Mesenteric fat pad (tissue), 1 donor: ENCODE results near the gene ORMDL2. TPM values are rescaled to one million over a fixed set of nuclear protein-coding genes. Genes with fewer than 3 reads are reported as not detected.
"Not testable (repeated sequence)": the region's sequence is repeated elsewhere in the genome, so short reads cannot be mapped to it uniquely, and the experiment has no call there.

ENCODE experiments used
- DNase-seq: peaks from one replicate; pipeline ENCODE4 v3.0.0-alpha.2; 2020; ENCODE audit warnings: low spot score
- total RNA-seq: library from RNA; stranded (reverse); fragmentation: NEBNext Ultra II Directional; extraction: Animal tissue kit (Norgen Biotek cat#: 25700); gene quantifications from one replicate; pipeline ENCODE4 v1.2.1, GENCODE V29; 2021
- donor health status: DM: yes; HTN: yes; CAD: no.

ORMDL2 gene
- total RNA-seq, 1 donor from 2014 or later = 49.7 TPM

DNA sequence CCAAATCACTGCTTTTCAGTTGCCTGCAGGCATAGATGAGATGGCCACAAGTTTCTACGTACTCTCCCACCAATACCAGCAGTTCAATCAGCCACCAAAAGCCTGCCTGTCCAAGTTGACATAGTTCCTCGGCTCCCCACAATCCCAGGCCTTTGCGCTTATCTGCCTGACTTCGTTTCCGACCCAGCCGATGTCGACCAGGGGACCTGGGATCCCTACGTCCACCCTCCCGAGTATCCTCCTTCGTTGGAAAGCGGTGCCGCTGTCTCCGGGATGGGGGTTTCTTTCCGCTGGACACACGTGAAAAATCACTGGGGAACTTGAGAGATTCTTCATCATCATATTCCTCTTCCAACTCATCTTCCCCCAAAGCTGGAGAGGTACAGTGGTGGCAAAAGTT, 10.0 kb downstream of the ORMDL2 start:
- no peak for DNase-seq

DNA sequence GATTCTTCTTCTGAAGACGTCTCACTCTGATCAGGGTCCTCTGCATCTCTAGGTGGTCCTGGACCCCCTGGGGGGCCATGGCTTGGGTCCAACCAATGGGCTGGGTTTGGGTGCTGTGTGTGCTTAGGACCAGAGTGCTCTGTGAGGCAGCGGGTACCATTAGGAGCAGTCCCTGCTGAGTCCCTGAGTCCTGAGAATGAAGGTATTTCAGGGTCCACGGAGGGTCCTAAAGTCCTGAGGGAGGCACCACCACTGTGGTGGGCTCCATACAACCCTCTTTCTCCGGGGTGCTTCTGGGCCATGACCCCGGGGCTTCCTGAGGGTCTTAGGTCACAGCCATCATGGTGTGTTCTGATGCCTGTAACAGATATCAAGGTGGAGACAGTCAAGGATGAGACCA, 10.5 kb downstream of the ORMDL2 start:
- no peak for DNase-seq

DNA sequence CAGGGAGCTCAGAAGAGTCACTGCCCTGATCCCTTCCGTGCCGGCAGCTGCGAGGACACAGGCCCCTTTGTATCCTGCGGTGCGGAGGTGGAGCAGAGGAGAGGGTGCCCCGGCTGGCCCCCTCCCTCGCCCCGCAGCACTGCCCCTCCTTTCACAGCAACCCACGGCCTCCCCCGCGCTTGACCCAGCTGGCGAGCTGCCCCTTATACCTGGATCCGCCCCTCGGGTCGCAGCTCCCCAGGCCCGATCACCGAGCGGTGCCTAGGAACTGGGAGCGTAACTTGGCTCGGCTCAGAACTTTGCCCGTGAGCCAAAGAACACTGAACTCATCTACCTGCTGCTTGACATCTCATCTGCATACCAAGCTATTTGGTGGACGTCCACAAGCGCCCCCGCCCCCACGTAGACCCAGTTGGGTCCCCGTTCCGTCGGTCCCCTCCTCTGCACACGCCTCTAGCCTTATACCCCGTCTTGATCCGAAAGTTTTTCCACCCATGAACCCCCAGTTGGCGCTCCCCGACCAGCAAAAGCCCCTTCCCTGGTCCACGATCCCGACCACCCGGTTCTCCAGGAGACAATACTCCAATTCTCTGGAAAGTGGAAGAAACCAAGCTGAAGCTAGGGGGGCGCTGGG, 12.2 kb downstream of the ORMDL2 start:
- DNase-seq = no peak

DNA sequence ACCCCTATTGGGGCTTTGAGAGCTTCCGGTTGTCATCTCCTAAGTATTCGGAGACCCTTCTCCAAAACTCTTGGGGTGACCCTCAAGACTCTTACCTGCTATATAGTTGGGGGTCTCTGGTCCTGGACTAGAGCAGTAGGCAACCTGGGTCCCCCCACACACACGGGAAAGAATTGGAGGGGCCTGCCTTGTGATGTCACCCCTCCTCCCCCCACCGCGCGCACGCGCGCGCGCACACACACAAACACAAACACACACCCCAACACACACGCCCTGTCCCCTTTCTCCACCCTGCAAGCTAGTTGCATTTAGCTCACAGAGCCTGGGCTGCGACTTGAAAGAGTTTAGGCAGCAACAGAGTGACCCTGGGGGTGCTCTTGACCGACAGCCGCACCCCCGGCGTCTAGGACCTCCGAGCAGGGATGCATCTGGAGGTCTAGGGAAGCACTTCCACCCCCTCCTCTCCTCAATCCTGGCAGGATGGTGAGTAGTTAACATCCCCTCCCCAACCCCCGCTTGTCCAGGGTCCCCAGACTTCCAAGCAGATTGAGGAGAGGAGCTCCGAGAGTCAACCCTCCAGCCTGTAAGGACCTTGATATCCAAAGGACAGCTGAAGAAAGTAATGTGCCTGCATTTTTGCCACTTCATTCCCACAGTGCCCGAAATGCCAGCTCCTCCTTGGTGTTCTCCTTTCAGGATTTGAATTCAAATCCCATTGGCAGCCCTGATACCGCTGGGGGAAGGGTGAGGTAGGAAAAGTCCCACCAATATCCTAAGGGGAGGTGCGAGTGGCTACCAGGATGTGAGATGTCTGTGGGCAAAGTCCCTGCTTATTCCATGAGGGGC, 13.0 kb downstream of the ORMDL2 start:
- peak; percentile 91 for DNase-seq

DNA sequence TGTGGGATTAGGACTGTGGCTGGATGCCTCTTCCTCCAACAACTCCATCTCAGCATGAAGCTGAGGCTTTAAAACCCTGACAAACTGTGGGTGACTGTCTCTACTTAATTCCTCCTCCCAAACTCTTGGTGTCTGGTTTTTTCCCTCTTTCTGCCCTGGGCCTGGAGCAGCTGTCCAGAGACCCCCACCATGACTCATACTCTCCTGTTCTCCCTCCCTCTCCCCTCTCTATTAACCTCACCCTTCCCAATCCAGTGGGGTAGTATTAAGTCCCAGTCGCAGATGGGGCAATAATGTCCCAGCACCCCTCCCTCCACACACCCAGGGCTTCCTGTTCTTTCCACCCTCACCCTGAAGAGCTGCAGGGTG, 13.6 kb downstream of the ORMDL2 start:
- no peak for DNase-seq

DNA sequence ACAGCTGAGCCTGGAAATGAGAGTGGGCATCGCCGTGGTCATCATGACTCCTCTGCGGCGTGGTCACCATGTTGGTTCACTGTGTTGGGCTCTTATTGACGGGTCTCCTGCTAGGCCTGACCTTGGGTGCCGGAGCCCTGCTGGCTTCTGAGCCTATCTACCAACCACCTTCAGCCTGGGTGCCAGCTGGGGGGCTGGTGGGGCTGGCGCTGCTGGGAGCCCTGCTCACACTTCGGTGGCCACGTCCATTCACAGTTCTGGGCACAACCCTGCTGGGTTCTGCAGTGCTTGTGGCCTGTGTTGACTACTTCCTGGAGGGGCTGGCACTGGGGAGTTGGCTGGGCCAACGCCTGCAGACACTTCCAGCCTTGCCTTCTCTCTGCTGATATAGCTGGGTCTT, 15.2 kb downstream of the ORMDL2 start:
- no peak for DNase-seq

DNA sequence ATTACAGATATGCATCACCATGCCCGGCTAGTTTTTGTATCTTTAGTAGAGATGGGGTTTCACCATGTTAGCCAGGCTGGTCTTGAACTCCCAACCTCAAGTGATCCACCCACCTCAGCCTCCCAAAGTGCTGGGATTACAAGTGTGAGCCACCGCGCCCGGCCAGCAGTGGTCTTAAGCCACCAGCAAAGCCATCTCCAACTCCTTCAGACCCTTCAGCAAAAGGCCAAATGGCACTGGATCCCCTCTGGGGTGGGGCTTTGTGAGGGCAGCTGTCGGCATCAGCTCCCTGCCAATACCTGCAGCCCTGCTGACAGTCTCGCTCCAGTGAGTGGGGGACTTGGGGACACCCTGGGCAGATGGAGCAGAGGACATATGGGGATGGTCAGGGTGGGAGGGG, 16.6 kb downstream of the ORMDL2 start:
- not testable (repeated sequence) for DNase-seq

DNA sequence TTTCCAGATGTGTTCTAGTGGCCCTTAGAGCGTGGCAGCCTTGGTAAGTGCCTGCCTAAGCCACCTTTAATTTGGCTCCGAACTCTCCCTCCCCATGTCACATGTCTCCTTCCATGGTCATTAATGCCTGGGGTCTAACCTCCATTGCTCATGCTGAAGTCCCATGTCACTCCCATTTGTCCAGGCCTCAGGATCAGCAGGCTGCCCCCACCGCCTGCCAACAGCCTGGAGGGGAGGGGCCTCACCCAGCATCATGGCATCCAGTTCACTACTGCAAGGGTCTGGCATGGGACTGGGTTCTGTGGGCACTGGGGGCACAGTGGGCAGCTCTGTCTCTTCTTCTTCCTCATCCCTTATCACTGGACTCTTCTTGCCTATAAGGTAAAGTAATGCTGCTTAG, 20.5 kb downstream of the ORMDL2 start:
- DNase-seq = no peak

DNA sequence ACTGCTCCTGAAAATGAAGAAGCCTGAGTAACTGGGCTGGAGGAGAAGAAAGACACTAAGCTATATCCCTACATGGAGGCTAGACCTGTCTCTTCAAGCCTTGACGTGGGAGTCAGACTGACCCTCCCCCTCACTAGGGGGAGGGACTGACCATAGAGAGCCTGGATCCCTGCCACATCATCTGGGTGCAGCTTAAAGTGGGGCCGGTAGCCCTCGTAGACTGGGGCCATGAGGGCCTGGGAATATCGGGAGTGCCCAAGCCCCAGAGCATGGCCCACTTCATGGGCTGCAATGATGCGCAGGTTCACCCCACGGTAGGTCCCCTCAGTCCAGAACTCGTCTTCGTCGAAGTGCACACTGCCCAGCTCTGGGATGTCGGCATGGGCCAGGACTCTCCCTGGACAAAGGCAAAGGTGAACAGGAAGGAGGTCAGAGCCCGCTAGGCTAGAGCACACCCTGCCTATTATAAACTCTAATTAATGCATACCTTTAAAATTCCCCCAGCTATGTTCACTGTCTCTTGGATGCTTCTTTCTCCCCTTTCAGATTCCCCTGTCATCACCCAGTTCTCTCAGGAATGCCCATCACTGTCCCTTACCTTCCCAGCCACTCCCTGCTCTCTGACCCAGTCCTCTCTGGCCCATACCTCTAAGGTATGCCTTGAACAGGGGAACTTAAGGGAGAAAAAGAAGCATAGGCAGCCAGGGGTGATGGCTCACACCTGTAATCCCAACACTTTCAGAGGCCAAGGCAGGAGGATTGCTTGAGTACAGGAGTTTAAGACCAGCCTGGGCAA, 21.7 kb downstream of the ORMDL2 start:
- no peak for DNase-seq

DNA sequence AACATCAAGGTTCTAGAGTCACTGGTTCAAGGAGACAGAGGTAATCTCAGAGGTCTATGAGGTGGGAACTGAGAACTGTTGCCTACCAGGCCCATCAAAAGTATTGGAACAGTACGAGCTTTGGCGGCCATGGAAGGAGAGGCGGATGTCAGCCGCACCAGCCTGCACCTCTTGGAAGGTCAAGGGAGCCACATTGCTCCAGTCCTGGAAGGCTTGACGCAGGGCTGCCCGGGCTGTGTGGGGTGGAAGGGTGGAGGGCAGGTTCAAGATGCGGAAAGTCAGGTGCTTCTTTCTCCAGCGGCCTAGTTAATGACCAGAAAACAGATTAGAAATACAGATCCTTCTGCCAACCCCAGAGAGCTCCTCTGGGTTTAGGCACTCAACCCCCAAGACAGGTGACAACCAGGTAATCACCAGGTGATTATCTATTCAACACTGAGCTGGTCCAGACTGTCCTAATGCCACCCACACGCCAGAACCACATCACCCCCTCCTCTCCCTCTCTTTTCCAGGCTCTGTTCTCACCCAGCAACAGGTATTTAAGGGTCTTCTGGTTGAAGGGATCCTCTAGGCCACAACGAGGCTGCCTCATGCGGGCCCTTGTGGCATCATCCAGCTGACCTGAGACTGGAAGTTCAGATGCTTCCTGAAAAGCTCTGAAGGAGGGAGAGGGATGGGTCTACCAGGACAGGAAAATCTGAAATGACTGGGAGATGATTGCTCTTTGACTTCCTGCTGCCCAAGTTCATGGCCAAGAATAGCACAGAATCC, 22.9 kb downstream of the ORMDL2 start:
- no peak for DNase-seq

DNA sequence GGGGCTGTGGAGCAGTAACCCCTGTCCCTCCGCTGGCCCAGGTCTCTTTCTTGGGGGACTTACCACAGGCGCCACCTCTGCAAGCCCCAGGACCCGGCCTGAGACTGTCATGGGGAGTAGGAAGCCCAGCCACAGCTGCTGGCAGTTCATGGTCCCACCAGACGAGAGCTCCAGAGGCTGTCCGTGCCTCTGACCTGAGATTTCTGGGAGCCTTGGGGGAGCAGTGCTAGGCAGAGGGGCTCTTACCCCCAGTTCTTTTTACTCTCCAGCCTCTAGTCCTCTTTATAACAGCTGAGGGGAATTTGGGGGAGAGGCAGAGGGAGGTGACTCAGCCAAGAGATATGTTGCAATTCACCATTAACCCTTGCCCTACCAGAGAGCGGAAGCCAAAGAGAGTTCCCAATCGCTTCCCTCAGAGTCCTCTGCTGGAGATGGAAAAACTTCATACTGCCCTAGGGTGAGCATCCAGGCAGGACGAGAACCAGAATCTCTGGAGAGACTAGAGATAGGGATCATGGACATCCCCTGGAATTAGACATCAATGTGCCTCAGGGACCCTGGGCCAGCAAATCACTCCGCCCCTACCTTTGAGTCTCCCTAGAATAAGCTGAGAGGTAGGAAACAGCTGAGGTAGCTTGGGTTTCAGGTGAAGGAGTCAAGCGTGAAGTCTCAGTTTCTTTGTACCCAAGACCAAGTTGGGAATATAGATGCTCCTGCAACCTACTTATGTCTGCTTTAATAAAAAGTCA, 25.0 kb downstream of the ORMDL2 start, which contains the start of gene MMP19:
Gene MMP19, minus strand, starts transcription at position 256 of the 749 bp plus-strand sequence. Its CDS starts 106 bp downstream, at position 150.
- DNase-seq = peak; percentile 79

DNA sequence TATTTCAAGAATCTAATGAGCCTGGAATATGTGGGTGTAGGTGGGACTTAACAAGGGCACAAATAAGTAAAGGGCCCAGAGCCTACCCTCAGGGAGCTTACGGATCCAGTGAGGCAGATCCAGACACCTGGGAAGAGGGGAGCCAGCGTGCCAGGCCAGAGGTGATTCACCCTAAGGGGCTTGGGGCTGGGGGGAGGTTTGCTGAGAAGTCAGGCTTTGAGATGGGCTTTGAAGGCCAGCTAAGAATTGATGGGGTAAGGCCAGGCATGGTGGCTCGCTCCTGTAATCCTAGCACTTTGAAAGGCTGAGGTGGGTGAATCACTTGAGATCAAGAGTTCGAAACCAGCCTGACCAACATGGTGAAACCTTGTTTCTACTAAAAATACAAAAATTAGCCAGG, 25.6 kb downstream of the ORMDL2 start:
- peak; percentile 22 for DNase-seq

DNA sequence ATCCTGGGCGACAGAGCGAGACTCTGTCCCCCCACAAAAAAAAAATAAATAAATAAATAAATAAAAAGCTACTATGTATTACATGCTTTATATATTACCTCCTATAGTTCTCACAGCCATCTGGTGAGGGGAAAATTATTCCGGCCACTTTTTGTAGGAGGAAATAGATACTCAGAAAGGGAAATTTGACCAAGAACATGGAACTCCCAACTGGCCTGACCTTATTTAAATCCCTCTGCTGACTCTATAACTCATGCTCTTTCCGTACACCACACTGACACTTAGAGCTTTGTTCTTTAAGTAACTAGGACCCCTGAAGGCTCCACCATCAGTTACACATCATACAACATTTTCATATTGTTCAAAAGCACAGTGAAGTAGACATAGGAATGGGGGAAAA, 27.1 kb downstream of the ORMDL2 start:
- DNase-seq = no peak

DNA sequence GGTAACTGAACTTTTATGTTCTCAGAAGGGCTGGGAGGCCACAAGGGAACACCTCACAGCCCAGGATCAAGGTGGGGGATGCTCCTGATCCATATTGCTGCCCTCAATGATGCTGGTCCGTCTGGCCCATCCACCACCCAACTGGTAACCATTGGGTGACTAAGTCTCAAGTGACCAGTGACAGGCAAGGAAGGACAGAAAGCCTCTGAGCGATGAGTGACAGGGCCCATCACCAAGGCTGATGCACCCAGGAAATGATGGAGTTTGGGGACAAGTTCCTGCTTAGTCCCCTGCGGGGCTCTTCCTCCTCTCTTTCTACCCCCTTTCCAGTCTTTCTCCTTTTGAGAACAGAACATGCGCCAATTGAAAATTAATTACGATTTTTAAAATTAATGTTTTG, 27.5 kb downstream of the ORMDL2 start:
- DNase-seq = no peak

DNA sequence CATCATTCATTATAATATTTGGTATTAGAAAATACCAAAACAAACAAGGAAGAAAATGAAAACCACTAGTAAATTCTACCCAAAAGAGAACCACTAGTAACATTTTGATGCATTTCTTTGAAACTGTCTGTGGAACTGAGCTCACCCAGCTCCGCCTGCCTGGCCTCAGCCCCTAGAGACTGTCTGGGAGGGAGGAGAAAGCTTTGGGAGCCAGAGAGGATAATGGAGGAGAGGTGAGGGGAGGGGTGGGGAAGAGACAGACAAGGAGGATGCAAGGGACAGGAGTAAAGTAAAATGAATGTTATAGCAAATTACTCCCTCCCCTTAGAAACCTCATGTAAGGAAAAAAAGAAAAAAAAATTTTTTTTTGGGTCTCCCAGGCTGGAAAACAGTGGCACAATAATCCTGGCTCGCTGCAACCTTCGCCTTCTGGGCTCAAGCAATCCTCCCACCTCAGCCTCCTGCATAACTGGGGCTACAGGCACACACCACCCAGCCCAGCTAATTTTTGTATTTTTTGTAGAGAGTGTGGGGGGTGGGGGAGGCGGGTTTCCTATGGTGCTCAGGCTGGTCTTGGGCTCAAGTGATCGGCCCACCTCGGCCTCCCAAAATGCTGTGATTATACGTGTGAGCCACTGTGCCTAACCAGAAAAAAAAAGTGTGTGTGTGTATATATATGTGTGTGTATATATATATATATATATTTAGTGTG, 28.1 kb downstream of the ORMDL2 start:
- DNase-seq = no peak

DNA sequence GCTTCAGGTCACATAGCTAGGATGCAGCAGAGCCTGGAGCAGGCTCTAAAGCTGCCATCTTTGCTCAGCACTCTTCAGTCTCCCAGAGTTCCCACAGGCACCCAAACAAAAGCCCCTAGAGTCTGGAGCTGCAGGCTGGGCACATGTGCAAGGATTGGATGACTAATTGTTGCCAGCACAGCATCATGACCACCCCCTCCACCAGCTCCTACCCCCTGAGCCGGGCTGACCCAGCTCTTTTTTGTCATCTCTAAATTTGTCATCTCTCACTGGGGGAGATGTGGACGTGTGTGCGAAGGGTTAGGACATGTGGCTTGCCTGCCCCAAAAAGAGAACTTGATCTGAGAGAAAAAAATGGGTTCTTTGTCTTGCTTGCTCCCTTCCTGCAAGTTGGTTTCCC, 29.2 kb downstream of the ORMDL2 start:
- DNase-seq = no peak

DNA sequence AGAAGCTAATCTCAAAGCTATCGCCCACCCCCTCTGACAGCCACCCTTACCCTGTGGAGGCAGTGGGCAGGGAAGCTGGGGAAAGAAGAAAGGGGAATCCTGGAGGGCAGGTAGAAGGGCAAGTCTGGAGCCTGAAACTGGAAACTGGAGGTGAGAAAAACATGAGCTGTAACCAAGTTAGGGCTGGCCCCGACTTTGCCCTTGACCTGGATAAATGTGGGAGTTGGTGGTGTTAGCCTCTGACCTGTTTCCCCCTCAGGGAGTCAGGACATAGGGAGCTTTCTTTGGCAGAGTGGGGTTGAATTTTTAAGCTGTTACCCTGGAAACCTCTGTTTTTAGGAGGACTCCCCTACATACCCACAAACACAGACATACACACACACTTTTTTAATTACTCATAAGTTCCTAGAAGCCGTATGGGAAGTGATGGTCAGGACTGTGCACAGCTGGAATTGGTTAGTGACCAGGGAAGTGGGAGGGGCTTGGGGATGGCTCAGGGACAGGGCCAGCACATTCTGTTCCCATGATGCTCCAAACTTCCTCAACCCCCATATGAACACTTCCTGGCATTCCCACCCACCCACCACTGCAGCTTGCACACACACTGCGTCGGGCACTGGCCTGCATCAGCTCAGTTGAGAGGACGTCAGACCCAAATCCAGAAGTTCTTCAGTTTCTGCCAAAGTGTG, 29.9 kb downstream of the ORMDL2 start:
- DNase-seq = peak; percentile 92

DNA sequence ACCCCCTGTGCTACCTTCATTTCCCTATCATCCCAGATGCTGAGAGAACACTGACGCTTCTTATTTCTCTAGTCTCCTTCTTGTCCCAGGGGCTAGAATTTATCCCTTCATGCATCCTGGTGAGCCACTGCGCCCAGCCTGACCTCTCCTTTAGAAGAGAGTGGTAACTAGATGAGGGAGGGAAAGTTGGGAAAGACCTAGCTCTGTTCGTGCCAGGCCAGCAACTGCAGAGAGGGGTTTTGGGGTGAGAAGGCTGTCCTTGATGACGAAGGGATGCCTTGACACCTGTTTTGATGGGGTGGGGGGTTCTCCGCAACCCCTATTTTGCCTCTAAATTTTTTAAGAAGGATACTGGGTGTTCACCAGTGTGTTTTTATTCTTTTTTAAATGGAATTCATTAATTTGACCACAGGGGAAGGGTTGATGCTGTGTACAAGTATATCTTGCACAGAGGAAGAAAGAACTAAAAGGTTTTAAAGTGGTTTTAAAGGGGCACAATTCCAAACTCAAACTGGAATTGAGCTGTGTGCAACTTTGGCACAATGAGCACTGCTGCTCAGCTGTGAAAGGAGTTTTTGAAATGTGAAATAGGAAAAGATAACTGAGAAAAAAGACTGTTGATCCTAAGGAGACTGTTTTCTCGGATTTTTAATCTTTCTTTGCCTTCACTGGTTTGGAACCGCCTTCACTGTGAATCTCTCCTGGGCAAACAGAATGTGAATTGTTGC, 31.9 kb downstream of the ORMDL2 start:
- DNase-seq = no peak

DNA sequence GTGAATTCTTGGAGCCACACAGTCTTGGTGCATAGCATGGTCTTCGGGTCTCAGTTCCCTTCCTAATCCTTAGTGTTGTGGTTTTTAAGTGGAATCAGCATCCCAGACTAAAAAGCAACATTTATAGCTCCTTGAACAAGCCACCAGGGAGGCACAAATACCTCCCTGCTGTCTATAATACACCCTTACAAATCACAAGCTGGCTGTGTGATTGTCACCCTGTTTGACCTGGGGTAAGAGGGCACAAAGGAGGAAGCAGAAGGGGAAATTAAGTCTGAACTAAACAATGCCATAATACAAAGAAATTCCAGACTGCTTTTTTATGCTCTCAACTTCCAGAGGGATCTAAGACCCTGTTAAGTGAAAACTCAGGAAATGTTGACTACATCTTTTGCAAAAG, 32.6 kb downstream of the ORMDL2 start:
- no peak for DNase-seq
